Left ventricle myocardium superior (tissue), 1 donor: ENCODE results near the gene EIF4E2. TPM values are rescaled to one million over a fixed set of nuclear protein-coding genes. Genes with fewer than 3 reads are reported as not detected.
A peak's percentile ranks its signal among the peaks of the same experiment; 100 is the strongest.
"Not testable (repeated sequence)": the region's sequence is repeated elsewhere in the genome, so short reads cannot be mapped to it uniquely, and the experiment has no call there.

Source experiments
- ATAC-seq: fragments of 200-7000 bp; cut with Tn5 transposase; one replicate; pipeline ENCODE4 v1.9.1; 2020; ENCODE audit warnings: mild to moderate bottlenecking, moderate library complexity
- DNase-seq: peaks from one replicate; pipeline ENCODE4 v3.0.0-alpha.2; 2020
- intact Hi-C: fragments of 100-400 bp; cut with micrococcal nuclease; formaldehyde crosslinking; loops from one replicate; pipeline ENCODE4 v1.11.0; 2022
- total RNA-seq: library from RNA; stranded (reverse); fragmentation: NEBNext Ultra II Directional; extraction: Animal tissue kit (Norgen Biotek cat#: 25700); gene quantifications from one replicate; pipeline ENCODE4 v1.2.1, GENCODE V29; 2021
- donor health status: DM: no; HTN: yes; CAD: no; lungs with severe emphysema.

EIF4E2 gene
- total RNA-seq, 1 donor from 2014 or later, result 40.7 TPM

DNA sequence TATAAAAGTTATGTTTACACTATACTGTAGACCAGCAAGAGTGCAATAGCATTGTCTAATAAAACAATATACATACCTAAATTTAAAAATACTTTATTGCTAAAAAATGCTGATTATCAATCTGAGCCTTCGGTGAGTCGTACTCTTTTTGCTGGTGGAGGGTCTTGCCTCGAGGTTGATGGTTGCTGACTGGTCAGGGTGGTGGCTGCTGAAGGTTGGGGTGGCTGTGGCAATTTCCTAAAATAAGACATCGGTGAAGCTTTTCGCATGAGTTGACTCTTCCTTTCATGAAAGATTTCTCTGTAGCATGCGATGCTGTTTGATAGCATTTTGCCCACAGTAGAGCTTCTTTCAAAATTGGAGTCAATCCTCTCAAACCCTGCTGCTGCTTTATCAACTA lies 2.5 kb upstream of the EIF4E2 start:
- DNase-seq, result no peak
- intact Hi-C loops, result no loop called here
- no peak for ATAC-seq

- no peak for DNase-seq
- intact Hi-C loops, result no loop called here
- ATAC-seq, result no peak
Observed at GRCh38 chr2:232549655-232550353, 685 bp upstream of the EIF4E2 start.

GRCh38 chr2:232551250-232551638 lies 755 bp downstream of the EIF4E2 start:
- intact Hi-C loops, result no loop called here
- ATAC-seq, result no peak

GRCh38 chr2:232551776-232552175 lies 1.3 kb downstream of the EIF4E2 start:
- no peak for ATAC-seq
- intact Hi-C loops, result no loop called here
- DNase-seq, result no peak

More at GRCh38 chr2:232551250-232551638, 755 bp downstream of the EIF4E2 start:
- no peak for DNase-seq

- no peak for ATAC-seq
- intact Hi-C loops, result no loop called here
Observed at GRCh38 chr2:232556426-232556825, 5.9 kb downstream of the EIF4E2 start.

GRCh38 chr2:232562515-232563151 lies 12.1 kb downstream of the EIF4E2 start:
- DNase-seq, result no peak
- ATAC-seq, result no peak
- intact Hi-C loops, result no loop called here

More at GRCh38 chr2:232556426-232556825, 5.9 kb downstream of the EIF4E2 start:
- DNase-seq, result no peak

DNA sequence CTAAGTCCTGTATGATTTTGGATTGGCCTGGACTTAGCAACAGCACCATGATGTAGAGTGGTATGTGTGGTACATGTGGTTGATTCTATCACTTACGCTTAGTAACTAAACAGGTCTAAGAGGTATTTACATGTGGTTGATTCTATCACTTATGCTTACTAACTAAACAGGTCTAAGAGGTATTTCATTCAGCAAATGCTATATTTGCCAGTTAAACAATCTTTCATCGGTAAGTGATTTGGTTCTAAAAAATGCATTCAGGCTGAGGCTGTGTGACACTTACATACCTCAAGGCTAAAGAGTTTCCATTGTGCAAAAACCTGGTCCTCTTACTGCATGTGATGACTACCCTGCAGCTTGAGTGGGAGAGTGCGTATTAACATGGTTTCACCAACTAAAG lies 13.1 kb downstream of the EIF4E2 start:
- ATAC-seq (no peak), DNase-seq (no peak)
- intact Hi-C loops, result no loop called here

DNA sequence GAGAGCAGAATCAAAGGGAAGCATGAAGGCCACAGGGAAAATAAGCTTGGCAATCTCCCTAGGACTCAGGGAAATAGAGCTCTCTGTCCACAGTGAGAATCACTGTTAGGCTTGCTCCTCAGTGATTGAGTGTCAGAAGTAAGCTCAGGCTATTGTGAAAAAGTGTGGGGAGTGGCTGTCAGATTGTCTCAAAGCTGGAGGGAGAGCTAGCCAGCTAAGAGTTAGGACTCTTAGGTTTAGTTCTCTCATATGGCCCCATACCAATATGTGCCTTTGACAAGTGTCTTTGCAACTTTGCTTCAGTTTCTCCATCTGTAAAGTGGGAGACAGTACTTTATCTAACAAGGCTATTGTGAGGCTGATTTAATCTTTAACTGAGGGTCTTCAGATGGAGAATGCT lies 17.2 kb downstream of the EIF4E2 start:
- intact Hi-C loops, result no loop called here
- ATAC-seq, result no peak

GRCh38 chr2:232568161-232568560 lies 17.7 kb downstream of the EIF4E2 start:
- DNase-seq (no peak), ATAC-seq (peak; percentile 87)
- intact Hi-C loops, result no loop called here

More for the DNA sequence above, 17.2 kb downstream of the EIF4E2 start:
- DNase-seq, result no peak

DNA sequence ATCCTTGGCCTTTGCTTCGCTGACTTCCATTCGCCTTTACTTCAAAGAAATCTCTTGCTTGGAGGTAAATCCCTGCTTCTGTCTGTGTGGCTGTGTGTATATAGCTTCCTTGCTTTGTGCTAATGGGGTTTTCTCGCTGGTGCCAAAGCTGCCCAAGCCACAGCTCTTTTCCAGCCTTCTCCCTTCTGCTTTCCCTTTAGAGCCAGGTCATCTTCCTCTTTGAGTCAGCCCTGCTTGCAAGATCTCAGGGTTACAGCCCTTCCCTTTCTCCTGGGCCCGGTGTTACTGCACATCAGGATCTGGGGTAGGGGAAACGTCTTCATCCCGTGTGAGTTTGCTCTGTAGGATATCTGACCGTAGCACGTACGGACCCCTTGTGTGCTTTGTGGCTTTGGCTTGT lies 19.1 kb downstream of the EIF4E2 start:
- no peak for DNase-seq
- ATAC-seq, result no peak
- intact Hi-C loops, result no loop called here

DNA sequence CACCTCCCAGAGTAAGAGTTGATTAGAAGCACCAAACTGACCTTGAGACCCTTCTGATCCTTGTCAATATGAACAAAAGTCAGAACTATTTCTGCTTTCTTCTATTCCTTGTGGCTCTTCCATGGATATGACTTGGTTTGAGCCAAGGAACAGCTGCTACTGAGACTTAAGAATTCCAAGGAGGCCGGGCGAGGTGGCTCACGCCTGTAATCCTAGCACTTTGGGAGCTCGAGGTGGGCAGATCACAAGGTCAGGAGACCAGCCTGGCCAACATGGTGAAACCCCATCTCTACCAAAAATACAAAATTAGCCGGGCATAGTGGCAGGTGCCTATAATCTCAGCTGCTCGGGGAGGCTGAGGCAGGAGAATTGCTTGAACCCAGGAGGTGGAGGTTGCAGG lies 20.0 kb downstream of the EIF4E2 start:
- intact Hi-C loops, ATAC-seq, DNase-seq: not testable (repeated sequence)

- intact Hi-C loops, result no loop called here
- DNase-seq (no peak), ATAC-seq (no peak)
Observed at GRCh38 chr2:232571026-232571474, 20.6 kb downstream of the EIF4E2 start.

- ATAC-seq (no peak), DNase-seq (no peak)
- intact Hi-C loops, result no loop called here
Observed at GRCh38 chr2:232573042-232573441, 22.6 kb downstream of the EIF4E2 start.

DNA sequence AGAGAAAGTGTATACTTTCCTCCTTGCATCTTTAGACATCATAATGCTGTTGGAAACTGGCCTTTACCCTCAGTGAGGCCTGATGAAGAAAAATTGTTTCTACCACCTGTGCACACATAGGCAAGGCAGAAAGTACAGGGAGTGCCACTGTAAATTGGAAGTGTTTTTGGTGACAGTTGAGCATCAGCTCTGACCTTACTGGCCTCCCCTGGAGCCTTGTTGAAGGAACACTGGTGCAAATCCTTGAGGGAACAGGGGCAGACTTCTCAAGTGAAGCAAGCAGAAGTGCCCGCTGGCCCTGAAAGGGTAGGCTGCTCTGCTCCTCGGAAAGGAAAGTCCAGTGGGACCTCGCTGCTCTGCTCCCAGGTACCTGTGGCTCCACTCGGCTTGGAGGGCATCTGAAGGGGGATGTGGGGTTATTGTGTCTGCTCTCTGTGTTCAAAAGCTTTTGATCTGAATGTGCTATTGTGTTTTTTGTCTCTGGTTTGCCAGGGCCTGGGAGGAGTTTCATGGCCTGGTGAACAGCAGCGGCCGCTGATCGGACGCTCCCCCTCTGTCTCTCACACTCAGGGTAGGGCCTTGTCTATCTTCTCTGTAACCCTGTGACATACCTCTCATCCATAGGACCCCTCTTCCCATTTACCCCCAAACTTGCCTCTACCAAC lies 23.4 kb downstream of the EIF4E2 start:
- DNase-seq (no peak), ATAC-seq (no peak)
- intact Hi-C loops, result no loop called here

- ATAC-seq, result no peak
- DNase-seq, result no peak
- intact Hi-C loops, result no loop called here
Observed at GRCh38 chr2:232574674-232575403, 24.4 kb downstream of the EIF4E2 start.

- intact Hi-C loops, result no loop called here
- no peak for DNase-seq
- ATAC-seq, result no peak
Observed at GRCh38 chr2:232575404-232575746, 24.9 kb downstream of the EIF4E2 start.

- ATAC-seq (no peak), DNase-seq (no peak)
- intact Hi-C loops, result no loop called here
Observed at GRCh38 chr2:232576995-232577394, 26.5 kb downstream of the EIF4E2 start.

- ATAC-seq (peak; percentile 52), DNase-seq (no peak)
- intact Hi-C loops, result no loop called here
Observed at GRCh38 chr2:232577841-232578240, 27.4 kb downstream of the EIF4E2 start.

DNA sequence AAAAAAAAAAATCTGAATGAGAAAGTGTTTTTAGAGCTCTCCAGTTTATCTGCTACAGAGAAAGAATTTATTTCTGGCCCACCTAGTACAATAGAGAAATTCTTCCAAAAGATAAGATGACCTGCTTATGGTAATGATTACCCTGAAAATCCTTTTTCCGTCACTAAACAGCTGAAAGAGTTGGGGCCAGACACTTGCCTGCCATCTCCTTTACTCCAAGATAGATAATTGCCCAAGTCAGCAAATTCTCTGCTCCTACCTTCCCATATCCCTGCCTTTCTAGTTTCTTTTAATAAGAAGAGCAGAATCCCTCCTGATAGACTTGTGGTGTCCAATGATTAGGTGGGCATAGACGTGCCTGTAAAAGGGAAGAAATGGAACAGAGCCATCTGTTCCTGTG lies 28.1 kb downstream of the EIF4E2 start:
- DNase-seq, result no peak
- ATAC-seq, result no peak
- intact Hi-C loops, result no loop called here

GRCh38 chr2:232580648-232580981 lies 30.1 kb downstream of the EIF4E2 start:
- no peak for ATAC-seq
- intact Hi-C loops, result no loop called here

More at GRCh38 chr2:232580648-232580981, 30.1 kb downstream of the EIF4E2 start:
- DNase-seq, result no peak
